ENCODE measurements around the gene HAUS7.

- no peak for TF ChIP-seq CTCF (conservative IDR thresholded peaks at IDR 0.05; ENCODE audit: low read length)
- no peak for TF ChIP-seq EZH2phosphoT487 (IDR thresholded peaks at IDR 0.05; ENCODE audit: borderline replicate concordance)
Measured at GRCh38 chrX:153443476-153444332, 26.7 kb downstream of the HAUS7 start.

Measured in Loucy (cell line).